ENCODE measurements around the gene WAPL. TPM values are rescaled to one million over a fixed set of nuclear protein-coding genes. Genes with fewer than 3 reads are reported as not detected.

Gene WAPL
- total and polyA plus RNA-seq, 10 of the 15 experiments (the other 5 are each of a cell fraction or from before 2014, with no cell fraction given): 15.7 to 45.8 (median 29.0) TPM

DNA sequence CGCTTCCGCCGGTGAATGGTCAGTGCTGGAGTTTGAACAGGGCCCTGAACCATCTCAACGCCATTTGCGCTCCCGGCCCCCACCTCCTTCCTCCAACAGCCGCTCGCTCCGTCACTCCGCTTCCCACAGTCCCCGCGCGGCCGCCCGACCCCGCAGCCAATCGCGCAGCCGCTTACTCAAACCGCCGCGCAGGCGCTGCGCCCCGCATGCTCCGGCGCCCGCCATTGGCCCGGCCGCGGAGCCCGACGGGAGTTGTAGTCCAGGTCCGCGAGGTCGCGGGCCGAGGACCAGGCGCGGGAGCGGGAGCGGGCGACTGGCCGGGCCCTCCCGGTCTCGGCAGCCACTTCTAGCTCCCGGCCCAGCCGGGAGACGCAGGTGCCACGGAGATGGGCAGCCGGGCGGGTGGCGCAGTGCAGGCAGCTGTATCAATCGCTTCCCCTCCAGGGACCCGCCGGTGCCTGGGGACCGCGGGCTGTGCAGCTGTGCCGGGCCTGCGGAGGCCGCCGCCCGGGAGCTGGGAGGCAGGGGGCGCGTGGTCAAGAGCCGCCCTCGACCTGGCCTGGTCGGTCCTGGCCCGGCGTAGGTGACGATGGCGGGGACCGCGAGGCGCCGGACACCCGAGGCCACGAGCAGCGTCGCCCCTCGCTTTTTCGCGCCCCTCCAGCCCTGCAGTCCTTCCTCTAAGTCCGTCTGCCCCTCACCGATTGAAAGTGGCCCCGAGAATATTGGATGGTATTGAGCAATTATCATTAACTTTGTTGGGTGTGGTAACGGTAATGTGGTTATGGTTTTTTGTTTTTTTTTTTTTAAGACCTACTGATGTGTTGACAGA, at the start of gene WAPL (continued):
- TF ChIP-seq, protein P1, sequence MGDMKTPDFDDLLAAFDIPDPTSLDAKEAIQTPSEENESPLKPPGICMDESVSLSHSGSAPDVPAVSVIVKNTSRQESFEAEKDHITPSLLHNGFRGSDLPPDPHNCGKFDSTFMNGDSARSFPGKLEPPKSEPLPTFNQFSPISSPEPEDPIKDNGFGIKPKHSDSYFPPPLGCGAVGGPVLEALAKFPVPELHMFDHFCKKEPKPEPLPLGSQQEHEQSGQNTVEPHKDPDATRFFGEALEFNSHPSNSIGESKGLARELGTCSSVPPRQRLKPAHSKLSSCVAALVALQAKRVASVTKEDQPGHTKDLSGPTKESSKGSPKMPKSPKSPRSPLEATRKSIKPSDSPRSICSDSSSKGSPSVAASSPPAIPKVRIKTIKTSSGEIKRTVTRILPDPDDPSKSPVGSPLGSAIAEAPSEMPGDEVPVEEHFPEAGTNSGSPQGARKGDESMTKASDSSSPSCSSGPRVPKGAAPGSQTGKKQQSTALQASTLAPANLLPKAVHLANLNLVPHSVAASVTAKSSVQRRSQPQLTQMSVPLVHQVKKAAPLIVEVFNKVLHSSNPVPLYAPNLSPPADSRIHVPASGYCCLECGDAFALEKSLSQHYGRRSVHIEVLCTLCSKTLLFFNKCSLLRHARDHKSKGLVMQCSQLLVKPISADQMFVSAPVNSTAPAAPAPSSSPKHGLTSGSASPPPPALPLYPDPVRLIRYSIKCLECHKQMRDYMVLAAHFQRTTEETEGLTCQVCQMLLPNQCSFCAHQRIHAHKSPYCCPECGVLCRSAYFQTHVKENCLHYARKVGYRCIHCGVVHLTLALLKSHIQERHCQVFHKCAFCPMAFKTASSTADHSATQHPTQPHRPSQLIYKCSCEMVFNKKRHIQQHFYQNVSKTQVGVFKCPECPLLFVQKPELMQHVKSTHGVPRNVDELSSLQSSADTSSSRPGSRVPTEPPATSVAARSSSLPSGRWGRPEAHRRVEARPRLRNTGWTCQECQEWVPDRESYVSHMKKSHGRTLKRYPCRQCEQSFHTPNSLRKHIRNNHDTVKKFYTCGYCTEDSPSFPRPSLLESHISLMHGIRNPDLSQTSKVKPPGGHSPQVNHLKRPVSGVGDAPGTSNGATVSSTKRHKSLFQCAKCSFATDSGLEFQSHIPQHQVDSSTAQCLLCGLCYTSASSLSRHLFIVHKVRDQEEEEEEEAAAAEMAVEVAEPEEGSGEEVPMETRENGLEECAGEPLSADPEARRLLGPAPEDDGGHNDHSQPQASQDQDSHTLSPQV (IDR thresholded peaks at IDR 0.05): no peak
- TF ChIP-seq MYC (IDR thresholded peaks at IDR 0.05; ENCODE audit: insufficient read depth, insufficient read length, insufficient replicate concordance, low read length, severe bottlenecking) (no peak), RFX5 (IDR thresholded peaks at IDR 0.05; ENCODE audit: low read depth, low read length) (peak; percentile 25; the same call in 1 of the 2 replicates), NR2F1 (conservative IDR thresholded peaks at IDR 0.05) (peak; percentile 90), ZNF207 (IDR thresholded peaks at IDR 0.05; ENCODE audit: borderline replicate concordance) (0 out of 2 replicates have a peak, but pooled peaks have one; percentile 23), STAT1 (conservative IDR thresholded peaks at IDR 0.05) (peak; percentile 62; the same call in 1 of the 2 replicates), GATAD2B (conservative IDR thresholded peaks at IDR 0.05; ENCODE audit: low read depth) (peak; percentile 91; the same call in 1 of the 2 replicates), YBX1 (IDR thresholded peaks at IDR 0.05) (no peak), ZNF217 (IDR thresholded peaks at IDR 0.05) (no peak), ZZZ3 (IDR thresholded peaks at IDR 0.05; ENCODE audit: control insufficient read depth, insufficient read length, low read depth) (no peak), KDM1A (IDR thresholded peaks at IDR 0.05; ENCODE audit: borderline replicate concordance) (no peak), NFYA (IDR thresholded peaks at IDR 0.05; ENCODE audit: borderline replicate concordance, low read depth, low read length) (no peak; the same call in 1 of the 2 replicates), IRF4 (IDR thresholded peaks at IDR 0.05; ENCODE audit: low read depth, low read length) (no peak), MTA2 (IDR thresholded peaks at IDR 0.05; ENCODE audit: low read depth) (no peak), BACH1 (IDR thresholded peaks at IDR 0.05; ENCODE audit: borderline replicate concordance) (peak; percentile 24; the same call in 1 of the 2 replicates), IKZF1 (conservative IDR thresholded peaks at IDR 0.05) (peak; percentile 99), ZNF622 (IDR thresholded peaks at IDR 0.05) (no peak), BHLHE40 (IDR thresholded peaks at IDR 0.05; ENCODE audit: borderline replicate concordance in 1 of 2, low read depth in 2 of 2, low read length in 1 of 2) (peak in 1 of 2 experiments; percentile 68; a peak in 1 of 4 replicates), PAX8 (IDR thresholded peaks at IDR 0.05) (no peak), CHD2 (IDR thresholded peaks at IDR 0.05; ENCODE audit: borderline replicate concordance, low read depth, low read length) (peak; percentile 88), RAD51 (IDR thresholded peaks at IDR 0.05) (no peak), CBFB (IDR thresholded peaks at IDR 0.05; ENCODE audit: low read depth) (no peak), JUND (IDR thresholded peaks at IDR 0.05; ENCODE audit: low read depth, low read length) (no peak), ZNF24 (IDR thresholded peaks at IDR 0.05) (no peak)
- TF ChIP-seq, protein P2, sequence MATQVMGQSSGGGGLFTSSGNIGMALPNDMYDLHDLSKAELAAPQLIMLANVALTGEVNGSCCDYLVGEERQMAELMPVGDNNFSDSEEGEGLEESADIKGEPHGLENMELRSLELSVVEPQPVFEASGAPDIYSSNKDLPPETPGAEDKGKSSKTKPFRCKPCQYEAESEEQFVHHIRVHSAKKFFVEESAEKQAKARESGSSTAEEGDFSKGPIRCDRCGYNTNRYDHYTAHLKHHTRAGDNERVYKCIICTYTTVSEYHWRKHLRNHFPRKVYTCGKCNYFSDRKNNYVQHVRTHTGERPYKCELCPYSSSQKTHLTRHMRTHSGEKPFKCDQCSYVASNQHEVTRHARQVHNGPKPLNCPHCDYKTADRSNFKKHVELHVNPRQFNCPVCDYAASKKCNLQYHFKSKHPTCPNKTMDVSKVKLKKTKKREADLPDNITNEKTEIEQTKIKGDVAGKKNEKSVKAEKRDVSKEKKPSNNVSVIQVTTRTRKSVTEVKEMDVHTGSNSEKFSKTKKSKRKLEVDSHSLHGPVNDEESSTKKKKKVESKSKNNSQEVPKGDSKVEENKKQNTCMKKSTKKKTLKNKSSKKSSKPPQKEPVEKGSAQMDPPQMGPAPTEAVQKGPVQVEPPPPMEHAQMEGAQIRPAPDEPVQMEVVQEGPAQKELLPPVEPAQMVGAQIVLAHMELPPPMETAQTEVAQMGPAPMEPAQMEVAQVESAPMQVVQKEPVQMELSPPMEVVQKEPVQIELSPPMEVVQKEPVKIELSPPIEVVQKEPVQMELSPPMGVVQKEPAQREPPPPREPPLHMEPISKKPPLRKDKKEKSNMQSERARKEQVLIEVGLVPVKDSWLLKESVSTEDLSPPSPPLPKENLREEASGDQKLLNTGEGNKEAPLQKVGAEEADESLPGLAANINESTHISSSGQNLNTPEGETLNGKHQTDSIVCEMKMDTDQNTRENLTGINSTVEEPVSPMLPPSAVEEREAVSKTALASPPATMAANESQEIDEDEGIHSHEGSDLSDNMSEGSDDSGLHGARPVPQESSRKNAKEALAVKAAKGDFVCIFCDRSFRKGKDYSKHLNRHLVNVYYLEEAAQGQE (IDR thresholded peaks at IDR 0.05; ENCODE audit: low read depth, low read length): no peak
